HepG2 (cell line): ENCODE measurements around the gene RAP1GAP2. TPM values are rescaled to one million over a fixed set of nuclear protein-coding genes. Genes with fewer than 3 reads are reported as not detected.
"Not testable (repeated sequence)": the region's sequence is repeated elsewhere in the genome, so short reads cannot be mapped to it uniquely, and the experiment has no call there.

Experiments used
- ARID5B ChIP-seq: IDR thresholded peaks from 2 replicates; pipeline ENCODE4 v1.4.0; 2020; ENCODE audit warnings: mild to moderate bottlenecking, missing genetic modification reagents
- ELF3 ChIP-seq: IDR thresholded peaks from 2 replicates; pipeline ENCODE4 v1.6.1; 2016; ENCODE audit warnings: missing genetic modification reagents, missing compliant biosample characterization
- FOSL2 ChIP-seq: sonication (generic); formaldehyde crosslinking; IDR thresholded peaks from 2 replicates; pipeline ENCODE4 v1.4.0; 2020; ENCODE audit warnings: missing genetic modification reagents
- FOXA1 ChIP-seq, 2 experiments: fragments of 450-650 bp in 1 of 2; sonication (generic) in 1 of 2; formaldehyde crosslinking in 1 of 2; IDR thresholded peaks; 2 replicates each; pipeline versions ENCODE4 v1.4.0 to v1.6.1; 2016 to 2020; ENCODE audit warnings: missing genetic modification reagents in 1 of 2
- FOXP4 ChIP-seq: sonication (generic); formaldehyde crosslinking; IDR thresholded peaks from 2 replicates; pipeline ENCODE4 v1.4.0; 2020; ENCODE audit warnings: missing genetic modification reagents
- NR2F6 ChIP-seq, 2 experiments: IDR thresholded peaks; 2 replicates each; pipeline ENCODE4 v1.6.1; 2016; ENCODE audit warnings: antibody characterized with exemption in 1 of 2, mild to moderate bottlenecking in 1 of 2
- SAP130 ChIP-seq: IDR thresholded peaks from 2 replicates; pipeline ENCODE4 v1.6.1; 2016; ENCODE audit warnings: low read depth
- TBX2 ChIP-seq: sonication (generic); formaldehyde crosslinking; IDR thresholded peaks from 2 replicates; pipeline ENCODE4 v1.5.0; 2020; ENCODE audit warnings: missing genetic modification reagents, mild to moderate bottlenecking, borderline replicate concordance
- TBX3 ChIP-seq: fragments of 450-650 bp; IDR thresholded peaks from 2 replicates; pipeline ENCODE4 v1.6.1; 2017; ENCODE audit warnings: antibody characterized with exemption, mild to moderate bottlenecking, inconsistent platforms, borderline replicate concordance
- ZGPAT ChIP-seq: IDR thresholded peaks from 2 replicates; pipeline ENCODE4 v1.6.1; 2016; ENCODE audit warnings: mild to moderate bottlenecking
- polyA plus RNA-seq, 8 experiments: library from polyadenylated mRNA; depleted of rRNA in 3 of 8; stranded (reverse) in 7 of 8; unstranded in 1 of 8; fragments of >200 nt; fragmentation: Illumina TruSeq in 4 of 8; extraction: Trizol in 4 of 8; gene quantifications; 2 replicates each; pipeline versions ENCODE4 v1.2.1 to v1.2.3, GENCODE V29; 2011 to 2016; ENCODE audit warnings: low read depth in 4 of 8, missing spikeins in 1 of 8, mixed read lengths in 1 of 8; ENCODE audit not compliant: insufficient read depth in 1 of 8
- total RNA-seq, 5 experiments: library from RNA; depleted of rRNA; stranded (reverse); fragments of >200 nt; fragmentation: Illumina TruSeq; extraction: Trizol; gene quantifications; 2 replicates each; pipeline ENCODE4 v1.2.3, GENCODE V29; 2016; ENCODE audit warnings: low read depth in 1 of 5

The RAP1GAP2 gene
- total and polyA plus RNA-seq, 2 of the 13 experiments (the other 11 are each of a cell fraction or from before 2014, with no cell fraction given): 10.9 to 12.0 TPM

- TF ChIP-seq FOXP4 (CRISPR knock-in tag): peak; percentile 35; the same call in 1 of the 2 replicates
- 0 out of 2 replicates have a peak, but pooled peaks have one; percentile 42 for TF ChIP-seq ZGPAT (CRISPR knock-in tag)
- 0 out of 2 replicates have a peak, but pooled peaks have one; percentile 31 for TF ChIP-seq TBX2 (CRISPR knock-in tag)
- peak; percentile 55; the same call in 1 of the 2 replicates for TF ChIP-seq TBX3
- peak; percentile 76 for TF ChIP-seq ARID5B
- peak; percentile 74 for TF ChIP-seq FOXA1 (IDR thresholded peaks at IDR 0.05)
- 0 out of 2 replicates have a peak, but pooled peaks have one; percentile 21 for TF ChIP-seq FOXA1 (CRISPR knock-in tag; IDR thresholded peaks at IDR 0.05)
- not testable (repeated sequence) for TF ChIP-seq NR2F6 (IDR thresholded peaks at IDR 0.05)
- 0 out of 2 replicates have a peak, but pooled peaks have one; percentile 9 for TF ChIP-seq NR2F6 (CRISPR knock-in tag; IDR thresholded peaks at IDR 0.05)
- 0 out of 2 replicates have a peak, but pooled peaks have one; percentile 21 for TF ChIP-seq ELF3 (CRISPR knock-in tag)
- TF ChIP-seq SAP130 (CRISPR knock-in tag): peak; percentile 32; the same call in 1 of the 2 replicates
- peak; percentile 33; the same call in 1 of the 2 replicates for TF ChIP-seq FOSL2 (CRISPR knock-in tag)
Measured at GRCh38 chr17:2890778-2891177, 94.5 kb downstream of the RAP1GAP2 start (continued).
